Superior temporal gyrus (tissue), 1 donor: Measurements from ENCODE around the gene TCEANC.
"Not testable (repeated sequence)": the region's sequence is repeated elsewhere in the genome, so short reads cannot be mapped to it uniquely, and the experiment has no call there.

ENCODE experiments used
- DNase-seq: peaks from one replicate; pipeline ENCODE4 v3.0.0-alpha.2; 2016; ENCODE audit errors: extremely low spot score

TCEANC gene

GRCh38 chrX:13655674-13656073, 2.7 kb downstream of the TCEANC start:
- DNase-seq, result no peak

- peak; percentile 87 for DNase-seq
These were observed 5.7 kb downstream of the TCEANC start for GRCh38 chrX:13658602-13659001.

- DNase-seq, result no peak
These were observed 6.1 kb downstream of the TCEANC start for GRCh38 chrX:13659063-13659462.

DNA sequence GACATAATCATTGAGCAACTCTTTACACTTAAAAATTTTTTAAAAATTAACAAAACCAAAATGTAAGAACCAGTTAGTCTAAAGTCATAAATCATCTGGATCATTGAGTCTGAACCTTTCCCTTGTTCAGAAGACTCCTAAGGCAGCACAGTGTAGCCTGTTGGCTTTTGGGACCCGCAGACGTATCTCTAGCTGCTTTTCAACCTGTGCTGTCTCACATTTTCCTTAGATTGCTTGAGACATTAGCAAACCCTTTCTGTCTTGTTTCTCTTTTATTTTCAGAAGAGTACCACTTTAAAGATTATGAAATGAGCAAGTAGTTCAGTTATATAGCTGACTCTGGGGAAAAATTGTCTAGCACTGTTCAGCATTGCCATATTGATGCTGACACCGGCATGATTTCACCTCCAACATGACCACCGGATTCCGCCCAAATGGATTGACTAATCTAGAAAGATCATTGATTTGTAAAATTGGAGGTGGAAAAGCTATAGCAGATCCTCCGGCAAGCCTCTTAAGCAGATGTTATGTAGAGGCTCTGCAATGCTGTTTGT, 8.9 kb downstream of the TCEANC start:
- DNase-seq, result no peak

- no peak for DNase-seq
These were observed 9.4 kb downstream of the TCEANC start for GRCh38 chrX:13662355-13662791.

- DNase-seq, result no peak
These were observed 11.1 kb downstream of the TCEANC start for GRCh38 chrX:13664020-13664419.

DNA sequence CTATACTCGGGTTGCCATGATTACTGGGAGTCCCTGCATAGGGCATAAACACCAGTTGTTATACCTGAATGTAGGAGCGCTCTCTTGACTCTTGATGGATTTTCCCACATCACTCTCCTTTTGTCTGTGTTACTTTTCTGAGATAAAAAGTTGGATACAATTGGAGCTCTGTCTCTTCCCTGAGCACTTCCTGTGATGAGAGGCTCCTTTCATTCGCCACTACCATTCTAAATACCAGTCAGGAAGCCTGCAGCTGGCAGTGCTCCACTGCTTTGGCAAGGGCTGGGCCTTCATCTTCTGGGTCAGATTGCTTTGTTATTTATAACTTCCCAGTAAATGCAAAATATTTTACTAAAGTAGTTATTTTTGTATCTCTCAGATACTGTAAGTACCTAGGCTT, 13.9 kb downstream of the TCEANC start:
- peak; percentile 76 for DNase-seq

- no peak for DNase-seq
These were observed 15.0 kb downstream of the TCEANC start for GRCh38 chrX:13667919-13668318.

DNA sequence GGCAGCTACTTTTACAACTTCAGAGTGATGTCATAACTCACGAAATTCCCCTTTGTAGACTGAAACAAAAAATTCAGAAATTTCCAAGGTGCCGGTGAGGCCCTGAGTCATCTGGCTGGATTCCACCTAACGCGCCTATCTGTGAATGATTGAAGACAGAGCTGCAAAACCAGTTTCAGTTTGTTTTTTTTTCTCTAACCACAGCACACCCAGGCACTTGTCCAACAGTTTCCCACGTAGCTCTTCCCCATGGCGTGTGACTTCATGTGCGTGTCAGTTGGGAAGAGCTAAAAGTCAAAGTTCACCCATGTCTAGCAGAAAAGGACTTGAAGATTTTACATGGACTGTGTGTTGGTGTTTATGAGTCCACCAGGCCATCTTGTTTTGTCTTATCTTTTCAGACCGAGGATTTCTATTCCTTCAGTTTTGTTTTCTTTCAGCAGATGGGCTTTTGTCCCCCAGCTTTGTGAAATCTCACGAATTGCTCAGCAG, 16.4 kb downstream of the TCEANC start:
- DNase-seq, result no peak

DNA sequence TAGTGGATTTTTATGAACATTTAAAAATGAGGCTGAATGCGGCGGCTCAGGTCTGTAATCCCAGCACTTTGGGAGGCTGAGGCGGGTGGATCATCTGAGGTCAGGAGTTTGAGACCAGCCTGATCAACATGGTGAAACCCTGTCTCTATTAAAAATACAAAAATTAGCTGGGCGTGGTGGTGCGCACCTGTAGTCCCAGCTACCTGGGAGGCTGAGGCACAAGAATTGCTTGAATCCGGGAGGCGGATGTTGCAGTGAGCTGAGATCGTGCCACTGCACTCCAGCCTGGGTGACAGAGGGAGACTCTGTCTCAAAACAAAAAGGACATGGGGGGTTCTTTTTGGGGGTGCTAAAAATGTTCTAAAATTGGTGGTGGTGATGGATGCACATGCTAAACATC, 16.8 kb downstream of the TCEANC start:
- DNase-seq, result not testable (repeated sequence)

GRCh38 chrX:13670197-13670596, 17.3 kb downstream of the TCEANC start:
- DNase-seq, result no peak

GRCh38 chrX:13673016-13673415, 20.1 kb downstream of the TCEANC start:
- DNase-seq, result no peak

- DNase-seq, result no peak
These were observed 23.9 kb downstream of the TCEANC start for GRCh38 chrX:13676885-13677284.

DNA sequence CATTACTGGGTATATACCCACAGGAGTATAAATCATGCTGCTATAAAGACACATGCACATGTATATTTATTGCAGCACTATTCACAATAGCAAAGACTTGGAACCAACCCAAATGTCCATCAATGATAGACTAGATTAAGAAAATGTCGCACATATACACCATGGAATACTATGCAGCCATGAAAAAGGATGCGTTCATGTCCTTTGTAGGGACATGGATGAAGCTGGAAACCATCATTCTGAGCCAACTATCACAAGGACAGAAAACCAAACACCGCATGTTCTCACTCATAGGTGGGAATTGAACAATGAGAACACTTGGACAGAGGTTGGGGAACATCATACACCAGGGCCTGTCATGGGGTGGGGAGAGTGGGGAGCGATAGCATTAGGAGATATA, 26.8 kb downstream of the TCEANC start:
- not testable (repeated sequence) for DNase-seq

DNA sequence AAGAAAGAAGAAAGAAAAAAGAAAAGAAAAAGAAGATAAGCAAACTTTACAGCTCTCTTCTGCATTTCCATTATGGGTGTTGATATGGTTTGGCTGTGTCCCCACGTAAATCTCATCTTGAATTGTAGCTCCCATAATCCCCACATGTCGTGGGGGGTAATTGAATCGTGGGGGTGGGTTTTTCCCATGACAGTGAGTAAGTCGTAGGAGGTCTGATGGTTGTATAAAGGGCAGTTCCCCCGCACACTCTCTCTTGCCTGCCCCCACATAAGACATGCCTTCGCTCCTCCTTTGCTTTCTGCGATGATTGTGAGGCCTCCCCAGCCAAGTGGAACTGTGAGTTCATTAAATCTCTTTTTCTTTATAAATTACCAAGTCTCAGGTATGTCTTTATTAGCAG, 28.7 kb downstream of the TCEANC start:
- DNase-seq, result no peak

- no peak for DNase-seq
These were observed 31.4 kb downstream of the TCEANC start for GRCh38 chrX:13684361-13684760.

DNA sequence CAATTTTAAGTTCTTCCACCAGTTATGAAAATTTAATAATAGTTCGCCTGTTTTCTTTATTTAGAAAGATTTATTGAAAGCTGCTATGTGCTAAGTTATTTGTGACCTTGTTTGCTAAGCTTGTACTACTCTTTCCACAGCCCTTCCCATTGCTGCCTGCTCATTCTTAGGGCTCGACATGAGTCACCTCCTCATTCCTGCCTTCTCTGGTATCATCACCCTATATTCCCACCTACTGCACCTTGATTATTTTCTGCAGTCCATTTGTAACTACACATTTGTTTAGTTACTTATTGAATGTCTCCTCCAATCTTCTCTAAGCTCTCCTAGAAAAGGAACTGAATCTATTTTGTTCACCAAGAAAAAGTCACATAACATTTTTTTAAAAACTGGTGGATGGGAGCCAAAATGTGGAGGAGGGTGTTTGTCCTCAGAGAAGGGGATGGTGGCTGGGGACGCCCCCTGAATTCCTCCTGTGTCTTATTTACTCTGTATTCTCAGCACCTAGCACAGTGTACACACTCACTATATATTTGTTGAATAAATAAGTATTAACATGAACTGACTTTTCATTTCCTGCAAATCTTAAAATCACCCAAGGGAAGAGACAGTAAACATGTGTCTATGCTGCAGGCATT, 32.3 kb downstream of the TCEANC start:
- no peak for DNase-seq

GRCh38 chrX:13687203-13687602, 34.3 kb downstream of the TCEANC start:
- no peak for DNase-seq

GRCh38 chrX:13688384-13688957, 35.5 kb downstream of the TCEANC start:
- DNase-seq, result peak; percentile 51

GRCh38 chrX:13688958-13689740, 36.2 kb downstream of the TCEANC start, which contains the start of gene RAB9A:
RAB9A (plus strand) TSS chrX:13689128; CDS start chrX:13708747, 19,619 bp downstream.
- no peak for DNase-seq

DNA sequence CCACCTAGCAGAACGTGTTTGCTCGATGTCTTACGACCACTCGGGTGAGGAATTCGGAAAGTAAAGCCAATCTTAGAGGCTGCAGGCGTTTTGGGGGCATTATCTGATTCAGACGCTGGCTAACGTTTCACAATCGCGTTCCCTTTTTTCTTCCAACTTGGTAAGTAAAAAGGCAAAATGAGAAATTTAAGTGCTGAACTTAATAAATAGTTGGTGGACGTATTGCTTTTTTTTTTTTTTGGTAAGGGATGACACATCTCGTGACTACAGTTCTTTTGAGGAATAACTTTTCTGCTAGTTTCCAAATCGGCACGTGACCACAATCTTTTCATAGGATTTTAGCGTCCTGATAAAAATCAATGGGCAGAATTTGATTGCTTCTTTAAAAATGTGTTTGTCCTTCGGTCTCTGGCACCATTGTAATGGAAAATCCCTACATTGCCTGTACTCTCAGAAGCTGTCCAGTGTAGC, 36.8 kb downstream of the TCEANC start:
- peak; percentile 51 for DNase-seq

DNA sequence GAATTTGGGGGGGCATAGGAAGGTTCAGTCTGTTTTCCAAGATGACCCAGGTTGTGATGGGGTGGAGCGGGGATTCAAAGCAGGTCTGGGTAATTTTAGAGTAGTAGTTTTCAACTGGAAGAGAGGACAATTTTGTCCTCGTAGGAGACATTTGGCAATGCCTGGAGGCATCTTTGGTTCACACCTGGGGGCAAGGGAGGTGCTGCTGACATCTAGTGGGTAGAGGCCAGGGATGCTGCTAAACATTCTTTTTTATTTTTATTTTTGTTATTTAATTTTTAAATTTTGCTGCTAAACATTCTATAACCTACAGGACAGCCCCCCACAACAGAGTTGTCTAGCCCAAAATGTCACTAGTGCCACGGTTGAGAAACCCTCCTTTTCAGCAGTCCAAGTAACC, 37.9 kb downstream of the TCEANC start:
- DNase-seq, result no peak
